ENCODE data around the gene HBG1.

- TF ChIP-seq CTCF (conservative IDR thresholded peaks at IDR 0.05; ENCODE audit: low read length) (no peak), EZH2phosphoT487 (IDR thresholded peaks at IDR 0.05; ENCODE audit: borderline replicate concordance, low read depth, low read length) (no peak)
These were observed 36.7 kb upstream of the HBG1 start for GRCh38 chr11:5286351-5286750.

All from OCI-LY7 (cell line).